HepG2 (cell line): ENCODE results near the gene ZNHIT1.

ENCODE experiments used
- RAD21 ChIP-seq: fragments of 450-650 bp; formaldehyde crosslinking; IDR thresholded peaks from 2 replicates; pipeline ENCODE4 v1.5.0; 2020; ENCODE audit warnings: mild to moderate bottlenecking
- SMAD1 ChIP-seq: sonication (generic); formaldehyde crosslinking; IDR thresholded peaks from 2 replicates; pipeline ENCODE4 v1.4.0; 2020; ENCODE audit warnings: missing genetic modification reagents, low read depth, mild to moderate bottlenecking, borderline replicate concordance
- ZNF354B ChIP-seq: sonication (generic); formaldehyde crosslinking; IDR thresholded peaks from 2 replicates; pipeline ENCODE4 v1.8.0; 2022; ENCODE audit warnings: mild to moderate bottlenecking, missing genetic modification reagents
- TF ChIP-seq, protein P1 (sequence below): sonication (generic); formaldehyde crosslinking; IDR thresholded peaks from 2 replicates; pipeline ENCODE4 v1.4.0; 2020; ENCODE audit warnings: missing genetic modification reagents
- TF ChIP-seq, protein P2 (sequence below): sonication (generic); formaldehyde crosslinking; IDR thresholded peaks from 2 replicates; pipeline ENCODE4 v1.4.0; 2020; ENCODE audit warnings: missing genetic modification reagents
- TF ChIP-seq, protein P3 (sequence below): sonication (generic); formaldehyde crosslinking; IDR thresholded peaks from 2 replicates; pipeline ENCODE4 v1.5.0; 2020; ENCODE audit warnings: mild to moderate bottlenecking, missing genetic modification reagents

DNA sequence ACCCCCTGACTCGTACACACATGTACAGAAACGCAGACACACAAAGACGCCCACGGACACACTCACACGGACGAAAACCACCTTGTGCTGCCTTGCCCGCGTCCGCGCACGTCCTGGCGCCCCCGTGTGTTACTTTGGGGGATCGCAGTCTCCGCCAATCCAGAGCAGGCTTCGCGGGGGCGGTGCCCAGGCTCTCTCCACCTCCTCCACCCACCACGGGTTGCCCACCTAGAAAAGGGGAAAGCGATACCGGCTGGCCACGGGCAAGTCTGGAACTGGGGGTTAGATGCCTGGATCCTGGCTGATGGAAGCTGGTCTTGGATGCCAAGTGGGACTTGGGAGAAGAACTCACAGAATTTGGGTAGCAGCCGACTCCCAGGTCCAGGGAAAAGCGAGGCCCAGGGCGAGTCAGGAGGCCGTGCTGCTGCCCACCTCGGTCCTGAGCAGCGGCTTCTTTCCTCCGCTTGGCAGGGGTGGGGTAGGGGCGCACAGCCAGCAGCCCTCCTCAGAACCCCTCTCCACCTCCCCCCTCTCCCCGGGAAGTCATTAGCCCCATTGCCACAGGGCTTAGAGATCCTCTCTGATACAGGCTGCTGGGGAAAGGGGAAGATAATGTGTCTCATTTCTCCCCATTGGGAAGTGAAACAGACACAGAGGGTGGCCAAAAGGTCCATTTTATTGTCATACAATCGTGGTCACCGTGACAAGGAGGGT lies 48.0 kb upstream of the ZNHIT1 start:
- TF ChIP-seq, protein P1, sequence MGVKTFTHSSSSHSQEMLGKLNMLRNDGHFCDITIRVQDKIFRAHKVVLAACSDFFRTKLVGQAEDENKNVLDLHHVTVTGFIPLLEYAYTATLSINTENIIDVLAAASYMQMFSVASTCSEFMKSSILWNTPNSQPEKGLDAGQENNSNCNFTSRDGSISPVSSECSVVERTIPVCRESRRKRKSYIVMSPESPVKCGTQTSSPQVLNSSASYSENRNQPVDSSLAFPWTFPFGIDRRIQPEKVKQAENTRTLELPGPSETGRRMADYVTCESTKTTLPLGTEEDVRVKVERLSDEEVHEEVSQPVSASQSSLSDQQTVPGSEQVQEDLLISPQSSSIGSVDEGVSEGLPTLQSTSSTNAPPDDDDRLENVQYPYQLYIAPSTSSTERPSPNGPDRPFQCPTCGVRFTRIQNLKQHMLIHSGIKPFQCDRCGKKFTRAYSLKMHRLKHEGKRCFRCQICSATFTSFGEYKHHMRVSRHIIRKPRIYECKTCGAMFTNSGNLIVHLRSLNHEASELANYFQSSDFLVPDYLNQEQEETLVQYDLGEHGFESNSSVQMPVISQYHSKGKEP (CRISPR knock-in tag) = no peak
- TF ChIP-seq RAD21 (CRISPR knock-in tag) (peak; percentile 73), SMAD1 (CRISPR knock-in tag) (no peak), ZNF354B (no peak)
- TF ChIP-seq, protein P2, sequence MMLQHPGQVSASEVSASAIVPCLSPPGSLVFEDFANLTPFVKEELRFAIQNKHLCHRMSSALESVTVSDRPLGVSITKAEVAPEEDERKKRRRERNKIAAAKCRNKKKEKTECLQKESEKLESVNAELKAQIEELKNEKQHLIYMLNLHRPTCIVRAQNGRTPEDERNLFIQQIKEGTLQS (CRISPR knock-in tag) = no peak
- TF ChIP-seq, protein P3, sequence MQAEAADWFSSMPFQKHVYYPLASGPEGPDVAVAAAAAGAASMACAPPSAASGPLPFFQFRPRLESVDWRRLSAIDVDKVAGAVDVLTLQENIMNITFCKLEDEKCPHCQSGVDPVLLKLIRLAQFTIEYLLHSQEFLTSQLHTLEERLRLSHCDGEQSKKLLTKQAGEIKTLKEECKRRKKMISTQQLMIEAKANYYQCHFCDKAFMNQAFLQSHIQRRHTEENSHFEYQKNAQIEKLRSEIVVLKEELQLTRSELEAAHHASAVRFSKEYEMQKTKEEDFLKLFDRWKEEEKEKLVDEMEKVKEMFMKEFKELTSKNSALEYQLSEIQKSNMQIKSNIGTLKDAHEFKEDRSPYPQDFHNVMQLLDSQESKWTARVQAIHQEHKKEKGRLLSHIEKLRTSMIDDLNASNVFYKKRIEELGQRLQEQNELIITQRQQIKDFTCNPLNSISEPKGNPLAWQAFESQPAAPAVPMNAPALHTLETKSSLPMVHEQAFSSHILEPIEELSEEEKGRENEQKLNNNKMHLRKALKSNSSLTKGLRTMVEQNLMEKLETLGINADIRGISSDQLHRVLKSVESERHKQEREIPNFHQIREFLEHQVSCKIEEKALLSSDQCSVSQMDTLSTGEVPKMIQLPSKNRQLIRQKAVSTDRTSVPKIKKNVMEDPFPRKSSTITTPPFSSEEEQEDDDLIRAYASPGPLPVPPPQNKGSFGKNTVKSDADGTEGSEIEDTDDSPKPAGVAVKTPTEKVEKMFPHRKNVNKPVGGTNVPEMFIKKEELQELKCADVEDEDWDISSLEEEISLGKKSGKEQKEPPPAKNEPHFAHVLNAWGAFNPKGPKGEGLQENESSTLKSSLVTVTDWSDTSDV (CRISPR knock-in tag) = no peak
